Neural progenitor cell (in vitro differentiated cells): ENCODE results near the gene DEUP1. TPM values are rescaled to one million over a fixed set of nuclear protein-coding genes. Genes with fewer than 3 reads are reported as not detected.

Experiments used
- DNase-seq: peaks from one replicate; pipeline ENCODE4 v3.0.0-alpha.2; 2016; ENCODE audit warnings: low spot score
- H2AFZ ChIP-seq: fragments of 200-600 bp; sonication (generic); replicated peaks from 2 replicates; pipeline ENCODE4 v1.6.1; 2016; ENCODE audit warnings: antibody characterized with exemption
- H3F3A ChIP-seq: fragments of 200-600 bp; sonication (generic); 2 replicates; pipeline ENCODE4 v1.6.1; 2016; ENCODE audit warnings: antibody characterized with exemption, low read depth
- H3K27ac ChIP-seq: fragments of 200-600 bp; sonication (generic); 2 replicates; pipeline ENCODE4 v1.5.1; 2016; ENCODE audit warnings: mild to moderate bottlenecking
- H3K27me3 ChIP-seq: fragments of 200-600 bp; sonication (generic); 2 replicates; pipeline ENCODE4 v1.6.1; 2016; ENCODE audit warnings: mild to moderate bottlenecking, moderate library complexity
- H3K36me3 ChIP-seq: fragments of 200-600 bp; sonication (generic); 2 replicates; pipeline ENCODE4 v1.5.1; 2016
- H3K4me1 ChIP-seq: fragments of 200-600 bp; sonication (generic); 2 replicates; pipeline ENCODE4 v1.6.1; 2016; ENCODE audit warnings: mixed run types
- H3K4me2 ChIP-seq: fragments of 200-600 bp; sonication (generic); 2 replicates; pipeline ENCODE4 v1.6.1; 2016
- H3K4me3 ChIP-seq: fragments of 200-600 bp; sonication (generic); 2 replicates; pipeline ENCODE4 v1.5.1; 2016
- H3K79me2 ChIP-seq: fragments of 200-600 bp; sonication (generic); 2 replicates; pipeline ENCODE4 v1.6.1; 2016; ENCODE audit warnings: low read depth
- H3K9ac ChIP-seq: fragments of 200-600 bp; sonication (generic); 2 replicates; pipeline ENCODE4 v1.6.1; 2016
- H3K9me3 ChIP-seq: fragments of 200-600 bp; sonication (generic); 2 replicates; pipeline ENCODE4 v1.5.1; 2016; ENCODE audit warnings: low read depth
- H4K20me1 ChIP-seq: fragments of 200-600 bp; sonication (generic); 2 replicates; pipeline ENCODE4 v1.6.1; 2016; ENCODE audit warnings: low read depth
- H3K27ac Mint-ChIP-seq: 3 replicates; pipeline ENCODE4 v1.8.0; 2021; ENCODE audit warnings: mixed read lengths
- H3K27me3 Mint-ChIP-seq: 2 replicates; pipeline ENCODE4 v1.8.0; 2022; ENCODE audit warnings: low read depth, mild to moderate bottlenecking, inconsistent platforms, moderate library complexity, mixed read lengths; ENCODE audit not compliant: insufficient read depth
- H3K36me3 Mint-ChIP-seq: 3 replicates; pipeline ENCODE4 v1.8.0; 2021; ENCODE audit warnings: mixed read lengths
- H3K4me1 Mint-ChIP-seq: 3 replicates; pipeline ENCODE4 v1.8.0; 2021; ENCODE audit warnings: mixed read lengths
- H3K4me3 Mint-ChIP-seq: 3 replicates; pipeline ENCODE4 v1.8.0; 2021; ENCODE audit warnings: mild to moderate bottlenecking, moderate library complexity, mixed read lengths
- H3K9me3 Mint-ChIP-seq: 3 replicates; pipeline ENCODE4 v1.8.0; 2020; ENCODE audit warnings: mixed read lengths
- EZH2 ChIP-seq: fragments of 200-600 bp; sonication (generic); IDR thresholded peaks from 2 replicates; pipeline ENCODE4 v1.6.1; 2017; ENCODE audit warnings: antibody characterized with exemption, mild to moderate bottlenecking, moderate library complexity
- EZH2phosphoT487 ChIP-seq: fragments of 200-600 bp; sonication (generic); IDR thresholded peaks from 2 replicates; pipeline ENCODE4 v1.6.1; 2017; ENCODE audit warnings: antibody characterized with exemption
- total RNA-seq: library from RNA; depleted of rRNA; stranded (reverse); fragments of >200 nt; gene quantifications from 2 replicates; pipeline ENCODE4 v1.2.3, GENCODE V29; 2015; ENCODE audit warnings: low replicate concordance
- TF ChIP-seq, protein P1 (sequence below): fragments of 200-600 bp; sonication (generic); IDR thresholded peaks from 2 replicates; pipeline ENCODE4 v1.5.1; 2017; ENCODE audit warnings: antibody characterized with exemption, mild to moderate bottlenecking

DEUP1 gene
- total RNA-seq, 1 donor from 2014 or later: not detected

DNA sequence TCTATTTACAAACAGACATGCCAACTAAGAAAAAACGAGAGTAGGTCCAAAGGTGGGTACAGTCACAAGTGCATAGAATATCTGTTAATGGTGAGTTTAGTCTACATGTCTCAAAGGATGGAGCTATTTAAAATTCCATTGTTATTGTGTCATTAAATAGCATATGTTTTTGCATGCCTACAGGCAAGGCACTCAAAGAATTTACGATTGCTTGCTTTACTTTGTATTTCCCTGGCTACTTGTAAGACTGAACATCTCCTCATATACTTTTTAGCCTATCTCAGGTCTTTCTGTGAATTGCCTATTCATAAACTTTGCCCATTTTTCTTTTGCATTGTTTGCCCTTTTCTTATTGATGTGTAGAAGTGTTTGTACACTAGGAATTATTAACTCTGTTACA is 39.7 kb downstream of the DEUP1 start:
- H3K36me3 Mint-ChIP-seq: no peaks in the 10 kb centered on the region
- H3K27me3 Mint-ChIP-seq: no peaks in the 10 kb centered on the region
- H3K4me1 Mint-ChIP-seq: no peaks in the 10 kb centered on the region
- H3K4me3 Mint-ChIP-seq: no peak overlapping the region
- no peaks in the 10 kb centered on the region for H3K9me3 ChIP-seq
- H3K27ac ChIP-seq: no peak overlapping the region
- no peaks in the 10 kb centered on the region for H3F3A ChIP-seq
- H3K9me3 Mint-ChIP-seq: peaks cover 3% of the 10 kb centered on the region
- H3K4me2 ChIP-seq: no peak overlapping the region
- H4K20me1 ChIP-seq: no peaks in the 10 kb centered on the region
- H3K4me3 ChIP-seq: no peak overlapping the region
- no peaks in the 10 kb centered on the region for H3K27me3 ChIP-seq
- no peaks in the 10 kb centered on the region for H3K79me2 ChIP-seq
- H2AFZ ChIP-seq: no peak overlapping the region
- TF ChIP-seq EZH2phosphoT487: no peak
- TF ChIP-seq EZH2: no peak
- TF ChIP-seq, protein P1, sequence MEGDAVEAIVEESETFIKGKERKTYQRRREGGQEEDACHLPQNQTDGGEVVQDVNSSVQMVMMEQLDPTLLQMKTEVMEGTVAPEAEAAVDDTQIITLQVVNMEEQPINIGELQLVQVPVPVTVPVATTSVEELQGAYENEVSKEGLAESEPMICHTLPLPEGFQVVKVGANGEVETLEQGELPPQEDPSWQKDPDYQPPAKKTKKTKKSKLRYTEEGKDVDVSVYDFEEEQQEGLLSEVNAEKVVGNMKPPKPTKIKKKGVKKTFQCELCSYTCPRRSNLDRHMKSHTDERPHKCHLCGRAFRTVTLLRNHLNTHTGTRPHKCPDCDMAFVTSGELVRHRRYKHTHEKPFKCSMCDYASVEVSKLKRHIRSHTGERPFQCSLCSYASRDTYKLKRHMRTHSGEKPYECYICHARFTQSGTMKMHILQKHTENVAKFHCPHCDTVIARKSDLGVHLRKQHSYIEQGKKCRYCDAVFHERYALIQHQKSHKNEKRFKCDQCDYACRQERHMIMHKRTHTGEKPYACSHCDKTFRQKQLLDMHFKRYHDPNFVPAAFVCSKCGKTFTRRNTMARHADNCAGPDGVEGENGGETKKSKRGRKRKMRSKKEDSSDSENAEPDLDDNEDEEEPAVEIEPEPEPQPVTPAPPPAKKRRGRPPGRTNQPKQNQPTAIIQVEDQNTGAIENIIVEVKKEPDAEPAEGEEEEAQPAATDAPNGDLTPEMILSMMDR: no peak
- H3K9ac ChIP-seq: no peak overlapping the region
- no peaks in the 10 kb centered on the region for H3K36me3 ChIP-seq
- no peak overlapping the region for H3K27ac Mint-ChIP-seq
- no peak for DNase-seq
- no peaks in the 10 kb centered on the region for H3K4me1 ChIP-seq

DNA sequence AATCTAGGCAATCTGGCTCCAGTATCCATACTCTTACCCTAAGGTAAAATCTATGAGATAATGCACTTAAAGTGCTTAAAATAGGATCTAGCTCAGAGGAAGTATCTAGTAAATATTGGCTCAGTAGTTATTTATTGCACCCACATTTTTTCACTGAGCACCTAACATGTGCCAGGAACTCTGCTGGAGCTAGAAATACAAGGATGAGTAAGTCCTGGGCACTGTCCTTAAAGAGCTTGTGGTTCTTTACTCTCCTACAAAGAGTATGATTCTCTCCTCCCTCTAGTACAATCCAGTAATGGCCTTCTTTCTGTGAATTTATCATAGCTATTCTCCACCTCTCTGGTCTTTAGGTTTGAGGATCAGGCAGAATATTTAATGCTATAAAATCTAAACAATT is 59.2 kb downstream of the DEUP1 start:
- Mint-ChIP-seq H3K27me3 (no peaks in the 10 kb centered on the region), H3K36me3 (no peaks in the 10 kb centered on the region), H3K4me3 (no peak overlapping the region)

DNA sequence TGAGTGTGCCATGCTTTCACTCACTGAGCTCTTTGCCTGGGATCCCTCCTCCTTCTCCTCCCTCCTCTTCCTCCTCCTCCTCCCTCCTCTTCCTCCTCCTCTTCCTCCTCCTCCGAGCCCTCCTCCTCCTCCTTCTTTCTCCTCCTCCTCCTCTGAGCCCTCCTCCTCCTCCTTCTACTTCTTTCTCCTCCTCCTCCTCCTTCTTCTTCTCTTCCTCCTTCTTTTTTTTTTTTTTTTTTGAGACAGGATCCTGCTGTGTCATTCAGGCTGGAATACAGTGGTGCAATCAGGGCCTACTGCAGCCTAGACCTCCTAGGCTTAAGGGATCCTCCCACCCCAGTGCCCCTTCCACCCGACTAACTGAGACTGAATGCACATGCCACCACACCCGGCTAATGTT is 62.3 kb downstream of the DEUP1 start:
- H3F3A ChIP-seq: peaks cover 8% of the 10 kb centered on the region
- H3K9ac ChIP-seq: no peak overlapping the region
- Mint-ChIP-seq H3K4me1 (peaks cover 13% of the 10 kb centered on the region), H3K9me3 (no peaks in the 10 kb centered on the region), H3K27me3 (no peaks in the 10 kb centered on the region), H3K27ac (no peak overlapping the region), H3K4me3 (no peak overlapping the region), H3K36me3 (no peaks in the 10 kb centered on the region)
- no peaks in the 10 kb centered on the region for H3K36me3 ChIP-seq
- H3K4me1 ChIP-seq: peaks cover 32% of the 10 kb centered on the region
- peak overlapping the region; percentile 20 for H3K4me2 ChIP-seq
- TF ChIP-seq, protein P1: no peak
- no peak for TF ChIP-seq EZH2
- TF ChIP-seq EZH2phosphoT487: no peak
- no peaks in the 10 kb centered on the region for H4K20me1 ChIP-seq
- H3K27me3 ChIP-seq: no peaks in the 10 kb centered on the region
- no peaks in the 10 kb centered on the region for H3K9me3 ChIP-seq
- no peaks in the 10 kb centered on the region for H3K79me2 ChIP-seq
- H3K4me3 ChIP-seq: no peak overlapping the region
- DNase-seq: no peak
- no peak overlapping the region for H3K27ac ChIP-seq
- no peak overlapping the region for H2AFZ ChIP-seq

More for the DNA sequence above, 59.2 kb downstream of the DEUP1 start:
- Histone ChIP-seq H3K4me2 (no peak overlapping the region), H3K9ac (no peak overlapping the region), H3K4me1 (peaks cover 26% of the 10 kb centered on the region), H3K36me3 (no peaks in the 10 kb centered on the region), H3F3A (peaks cover 8% of the 10 kb centered on the region), H3K4me3 (no peak overlapping the region), H3K27me3 (no peaks in the 10 kb centered on the region), H4K20me1 (no peaks in the 10 kb centered on the region), H3K79me2 (no peaks in the 10 kb centered on the region), H3K9me3 (no peaks in the 10 kb centered on the region), H3K27ac (no peak overlapping the region), H2AFZ (no peak overlapping the region)
- Mint-ChIP-seq H3K4me1 (peaks cover 11% of the 10 kb centered on the region), H3K27ac (no peak overlapping the region), H3K9me3 (no peaks in the 10 kb centered on the region)
- TF ChIP-seq EZH2 (no peak), EZH2phosphoT487 (no peak)
- TF ChIP-seq, protein P1: no peak
- DNase-seq: no peak
